Peyer's patch (tissue), 4 donors: ENCODE data around the gene DDRGK1.

ENCODE experiments used
- CTCF ChIP-seq, 6 experiments: fragments of 450-650 bp in 4 of 6; fragments of 200-600 bp in 2 of 6; sonication (generic) in 1 of 6; IDR thresholded peaks; one replicate each; pipeline ENCODE4 v1.5.1; 2017 to 2019; ENCODE audit warnings: antibody characterized with exemption in 6 of 6, mild to moderate bottlenecking in 3 of 6, moderate library complexity in 1 of 6
- POLR2A ChIP-seq, 2 donors: fragments of 450-650 bp; IDR thresholded peaks; one replicate each; pipeline ENCODE4 v1.5.1; 2017; ENCODE audit warnings: antibody characterized with exemption in 2 of 2, mild to moderate bottlenecking in 2 of 2, moderate library complexity in 2 of 2

- TF ChIP-seq POLR2A (IDR thresholded peaks at IDR 0.05) = no peak
- no peak for TF ChIP-seq CTCF (IDR thresholded peaks at IDR 0.05)
These were observed 5.3 kb downstream of the DDRGK1 start for GRCh38 chr20:3199206-3199605.
